HTR-8/SVneo (cell line): ENCODE results near the gene KIAA1191.
"Not testable (repeated sequence)": the region's sequence is repeated elsewhere in the genome, so short reads cannot be mapped to it uniquely, and the experiment has no call there.

Experiments used
- DNase-seq: peaks from one replicate; pipeline ENCODE4 v3.0.0; 2011; ENCODE audit warnings: low spot score, mixed read lengths; ENCODE audit not compliant: insufficient read length
- FAIRE-seq: peaks from 2 replicates; lab custom pipeline; 2011; peaks lifted over from hg19 to GRCh38; lab: Jason Lieb, UNC

The KIAA1191 gene

GRCh38 chr5:176361437-176362232 is at the start of gene KIAA1191:
Gene KIAA1191 (minus strand): TSS chr5:176361764. CDS start chr5:176359508, 2,256 bp downstream.
- DNase-seq = peak; percentile 91
- peak; percentile 16 for FAIRE-seq

GRCh38 chr5:176410486-176411180 is 49.1 kb upstream of the KIAA1191 start:
- no peak for DNase-seq
- no peak for FAIRE-seq

- DNase-seq (no peak), FAIRE-seq (no peak)
Measured at GRCh38 chr5:176409765-176410164, 48.2 kb upstream of the KIAA1191 start.

GRCh38 chr5:176408590-176408989 is 47.0 kb upstream of the KIAA1191 start:
- DNase-seq (no peak), FAIRE-seq (no peak)

- FAIRE-seq, DNase-seq: not testable (repeated sequence)
Measured at GRCh38 chr5:176408252-176408573, 46.6 kb upstream of the KIAA1191 start.

- FAIRE-seq = no peak
Measured at GRCh38 chr5:176407456-176408251, 46.1 kb upstream of the KIAA1191 start.

GRCh38 chr5:176406436-176407052 is 45.0 kb upstream of the KIAA1191 start:
- DNase-seq = no peak
- no peak for FAIRE-seq

More at GRCh38 chr5:176407456-176408251, 46.1 kb upstream of the KIAA1191 start:
- no peak for DNase-seq

GRCh38 chr5:176405656-176406435 is 44.3 kb upstream of the KIAA1191 start:
- FAIRE-seq (peak; percentile 20), DNase-seq (no peak)

- no peak for FAIRE-seq
- no peak for DNase-seq
Measured at GRCh38 chr5:176401281-176402205, 40.0 kb upstream of the KIAA1191 start.

GRCh38 chr5:176400382-176401156 is 39.0 kb upstream of the KIAA1191 start:
- FAIRE-seq (no peak), DNase-seq (no peak)

GRCh38 chr5:176397736-176398420 is 36.3 kb upstream of the KIAA1191 start:
- FAIRE-seq = no peak
- no peak for DNase-seq

GRCh38 chr5:176396330-176396729 is 34.8 kb upstream of the KIAA1191 start:
- DNase-seq (no peak), FAIRE-seq (no peak)

- no peak for DNase-seq
- no peak for FAIRE-seq
Measured at GRCh38 chr5:176394881-176395675, 33.5 kb upstream of the KIAA1191 start.

- DNase-seq = no peak
- FAIRE-seq = no peak
Measured at GRCh38 chr5:176394096-176394495, 32.5 kb upstream of the KIAA1191 start.

GRCh38 chr5:176392526-176392925 is 31.0 kb upstream of the KIAA1191 start:
- DNase-seq = no peak
- FAIRE-seq = no peak

GRCh38 chr5:176391999-176392398 is 30.4 kb upstream of the KIAA1191 start:
- DNase-seq (no peak), FAIRE-seq (no peak)
